GM18907 (cell line): ENCODE results near the gene FBXW12.
"Not testable (repeated sequence)": the region's sequence is repeated elsewhere in the genome, so short reads cannot be mapped to it uniquely, and the experiment has no call there.

Experiments used
- ATAC-seq: cut with Tn5 transposase; IDR thresholded peaks from one replicate; pipeline ENCODE4 v1.9.1; 2021; ENCODE audit warnings: mild to moderate bottlenecking, moderate library complexity; ENCODE audit not compliant: unreplicated experiment

Gene FBXW12, protein sequence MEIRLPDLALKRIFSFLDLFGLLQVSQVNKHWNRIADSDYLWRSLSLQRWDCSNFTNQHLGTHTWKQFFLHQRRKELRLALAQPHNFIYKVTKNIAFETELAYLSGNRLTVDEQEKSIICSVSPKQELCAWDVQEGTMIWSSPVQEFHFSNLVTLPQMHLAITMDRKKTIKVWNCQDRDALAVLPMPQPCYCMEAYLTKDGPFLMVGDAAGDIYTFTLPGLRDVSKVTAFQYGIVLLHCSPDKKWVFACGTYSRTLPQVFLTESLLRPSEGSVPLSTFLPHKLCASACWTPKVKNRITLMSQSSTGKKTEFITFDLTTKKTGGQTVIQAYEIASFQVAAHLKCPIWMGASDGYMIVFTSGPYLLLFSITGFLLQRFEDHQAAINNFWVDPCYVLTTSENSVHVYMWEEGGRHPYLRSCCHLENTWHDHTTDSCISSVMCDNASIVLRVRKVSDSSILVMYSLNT

GRCh38 chr3:48371651-48372376, at the start of gene FBXW12:
Gene FBXW12, plus strand, starts transcription at chr3:48372219. Its CDS starts 549 bp downstream, at chr3:48372768.
- no peak for ATAC-seq

GRCh38 chr3:48331706-48332435, 40.1 kb upstream of the FBXW12 start:
- ATAC-seq, result not testable (repeated sequence)

DNA sequence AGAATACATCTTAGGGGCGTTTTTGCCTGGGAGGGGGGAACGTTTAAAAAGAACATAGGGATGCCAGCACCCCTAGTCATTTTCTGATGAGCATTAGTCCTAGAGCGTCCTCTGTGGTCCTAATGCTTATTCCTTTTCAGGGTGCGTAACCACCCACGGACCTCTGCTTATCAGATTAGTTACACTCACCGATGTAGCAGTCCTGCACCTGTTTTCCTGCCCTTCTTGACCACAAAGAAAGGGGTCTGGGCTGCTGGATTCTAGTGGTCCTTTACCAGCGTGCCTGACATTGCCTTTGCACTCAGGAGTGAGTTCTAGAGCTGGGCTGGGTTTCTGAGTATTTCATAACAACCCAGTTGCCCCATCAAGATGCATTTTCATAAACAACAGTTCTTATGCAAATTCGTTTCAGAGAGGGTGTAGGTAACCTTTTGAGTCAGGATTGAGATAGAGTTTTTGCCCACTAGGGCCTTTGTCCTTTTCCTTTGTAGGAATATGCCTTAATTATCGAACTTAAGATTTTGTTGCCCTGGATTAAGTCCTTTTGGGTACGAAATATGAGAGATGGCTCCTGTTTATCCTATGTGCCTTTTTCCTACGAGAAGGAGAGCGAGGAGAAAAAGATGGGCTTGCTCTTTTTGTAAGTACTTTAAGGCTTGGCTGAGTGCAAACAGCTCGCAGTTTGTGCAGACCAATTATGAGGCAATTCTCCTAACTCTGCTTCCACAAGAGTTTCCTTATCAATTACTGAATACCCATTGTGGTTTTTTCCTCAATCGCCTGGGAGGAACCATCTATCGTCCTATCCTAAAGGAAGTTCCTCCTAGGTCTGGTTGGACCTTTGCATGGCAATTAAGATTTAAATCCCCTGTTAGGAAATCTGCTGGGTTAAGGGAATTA, 38.4 kb upstream of the FBXW12 start, which contains the start of gene SPINK8:
Gene SPINK8 (minus strand): TSS at position 316 of the 900 bp plus-strand sequence. CDS start 5,320 bp downstream, outside the sequence.
- ATAC-seq, result not testable (repeated sequence)

DNA sequence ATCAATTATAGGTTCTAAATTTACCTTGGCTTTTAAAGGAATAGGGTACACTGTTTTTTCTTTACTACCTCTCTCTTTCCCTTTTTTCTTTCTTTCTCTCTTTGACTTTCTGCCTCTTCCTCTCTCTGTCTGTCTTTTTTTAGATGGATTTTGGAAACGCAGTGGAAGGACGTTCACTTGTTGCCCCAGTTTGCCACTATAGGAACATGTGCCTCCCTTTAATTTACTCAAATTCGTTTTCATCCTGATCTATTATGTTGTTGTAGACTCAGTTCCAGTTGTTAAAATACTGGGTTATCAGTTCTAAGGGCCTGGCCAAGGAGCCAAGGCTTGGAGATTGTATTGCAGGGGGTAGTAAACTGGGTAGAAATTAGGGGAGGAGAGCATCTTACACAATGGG, 37.4 kb upstream of the FBXW12 start:
- no peak for ATAC-seq

DNA sequence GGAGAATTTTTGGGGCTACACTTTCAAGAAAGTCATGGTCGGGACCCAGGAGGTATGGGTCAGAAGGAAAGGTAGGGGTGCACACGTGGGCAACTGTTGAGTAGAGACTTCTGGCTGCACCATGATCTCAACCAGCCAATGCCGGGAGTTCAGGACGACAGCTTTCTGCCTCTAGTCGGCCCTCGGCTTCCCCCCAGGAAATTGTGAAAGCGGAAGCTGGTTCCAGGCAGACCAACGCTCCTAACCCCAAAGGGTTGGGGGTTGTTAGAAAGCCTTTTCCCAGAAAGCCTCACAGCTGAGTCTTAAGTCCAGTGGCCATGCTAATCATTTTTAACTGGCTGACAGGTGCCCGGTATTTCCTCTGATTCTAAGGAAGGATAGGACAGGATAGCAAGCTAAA, 36.7 kb upstream of the FBXW12 start:
- ATAC-seq, result not testable (repeated sequence)

- ATAC-seq, result not testable (repeated sequence)
These were observed 34.5 kb upstream of the FBXW12 start for GRCh38 chr3:48337536-48337935.

DNA sequence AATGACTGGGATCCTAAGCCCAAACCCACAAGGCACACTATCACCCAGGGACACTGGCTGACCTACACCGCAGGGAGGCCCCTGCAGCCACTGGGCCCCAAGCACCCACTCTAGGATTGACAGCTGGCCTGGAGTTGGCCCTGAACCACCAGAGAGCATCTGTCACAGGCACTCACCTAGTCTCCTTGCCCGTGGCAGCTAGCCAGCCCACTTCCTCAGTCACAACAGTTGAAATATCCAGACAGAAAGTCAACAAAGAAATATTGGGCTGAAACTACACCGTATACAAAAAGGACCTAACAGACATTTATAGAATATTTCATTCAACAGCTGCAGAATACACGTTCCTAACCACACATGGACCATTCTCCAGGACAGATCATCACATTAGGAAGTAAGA, 33.4 kb upstream of the FBXW12 start:
- no peak for ATAC-seq

- no peak for ATAC-seq
These were observed 28.6 kb upstream of the FBXW12 start for GRCh38 chr3:48343432-48343831.

GRCh38 chr3:48344867-48345507, 27.0 kb upstream of the FBXW12 start:
- no peak for ATAC-seq

DNA sequence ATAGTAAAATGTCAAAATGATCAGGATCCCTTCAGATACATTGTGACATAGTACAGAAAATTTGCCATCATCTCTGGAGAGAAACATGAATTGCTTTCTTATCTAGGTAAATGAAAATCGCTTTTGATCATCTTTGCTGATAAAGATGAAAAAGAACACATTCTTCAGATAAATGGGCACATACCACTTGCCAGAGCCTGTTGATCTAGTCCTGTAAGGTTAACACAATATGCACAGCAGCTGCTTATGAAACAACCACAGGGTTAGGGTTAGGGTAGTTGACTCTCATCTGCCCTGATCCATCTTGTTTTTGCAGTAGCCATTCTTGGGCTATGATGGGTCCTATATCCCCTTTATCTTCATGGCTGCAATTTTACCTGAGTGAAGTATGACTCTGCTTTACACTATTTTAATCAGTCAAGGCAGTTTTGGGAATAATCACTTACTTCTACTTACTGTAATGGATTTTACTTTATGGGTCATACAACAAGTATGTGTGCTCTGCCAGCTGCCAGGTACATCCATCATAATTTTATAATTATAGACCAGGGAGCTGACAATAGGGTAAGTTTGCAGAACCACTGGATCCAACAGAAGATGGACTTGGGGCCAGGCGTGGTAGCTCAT, 26.0 kb upstream of the FBXW12 start:
- no peak for ATAC-seq

DNA sequence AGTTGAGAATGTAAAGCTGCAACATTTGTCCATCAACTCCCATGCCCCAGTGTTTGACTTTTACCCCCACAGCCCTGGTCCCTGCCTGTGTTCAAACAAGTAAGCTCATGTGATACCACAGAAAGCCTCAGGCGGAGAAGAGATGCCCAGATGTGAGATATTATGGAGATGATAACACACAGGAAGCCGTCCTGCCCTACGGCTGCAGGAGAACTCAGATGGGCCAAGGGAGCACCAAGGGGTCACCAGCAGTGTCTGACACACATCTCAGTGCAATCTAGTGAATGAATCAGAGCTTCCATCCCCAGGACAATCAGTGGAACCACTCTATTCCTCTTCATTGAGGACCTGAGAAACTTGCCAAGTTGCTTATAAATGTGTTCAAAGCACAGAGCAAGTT, 24.5 kb upstream of the FBXW12 start:
- ATAC-seq, result no peak

- no peak for ATAC-seq
These were observed 19.5 kb upstream of the FBXW12 start for GRCh38 chr3:48352546-48352945.

GRCh38 chr3:48353987-48354386, 18.0 kb upstream of the FBXW12 start:
- no peak for ATAC-seq

GRCh38 chr3:48356419-48356818, 15.6 kb upstream of the FBXW12 start:
- no peak for ATAC-seq

DNA sequence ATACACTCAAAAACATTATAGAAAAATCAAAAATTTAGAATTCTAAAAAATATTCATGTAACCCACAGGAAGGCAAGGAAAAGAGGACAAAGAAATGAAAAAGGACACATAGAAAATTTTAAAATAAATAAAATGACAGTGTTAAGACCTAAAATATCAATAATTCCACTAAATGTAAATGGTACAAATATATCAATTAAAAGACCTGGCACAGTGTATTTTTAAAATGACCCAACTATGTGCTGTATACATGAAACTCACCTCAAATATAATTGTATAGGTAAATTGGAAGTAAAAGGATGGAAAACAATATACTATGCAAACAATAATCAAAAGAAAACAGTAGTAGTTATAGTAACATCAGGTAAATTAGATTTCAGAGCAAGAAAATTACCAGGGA, 10.1 kb upstream of the FBXW12 start:
- no peak for ATAC-seq

DNA sequence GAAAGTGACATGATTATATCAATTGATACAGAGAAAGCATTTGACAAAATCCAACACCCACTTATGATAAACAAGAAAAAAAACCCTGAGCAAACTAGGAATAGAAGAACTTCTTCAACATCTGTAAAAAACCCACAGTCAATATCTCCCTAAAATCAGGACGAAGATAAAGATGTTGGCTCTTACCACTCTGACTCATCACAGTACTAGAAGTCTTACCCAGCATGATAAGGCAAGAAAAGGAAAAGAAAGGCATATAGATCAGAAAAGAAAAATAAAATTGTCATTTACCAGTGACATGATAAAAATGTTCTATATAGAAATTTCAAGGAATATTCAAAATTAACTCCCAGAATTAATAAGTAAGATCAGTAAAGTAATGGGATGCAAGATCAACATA, 7.2 kb upstream of the FBXW12 start:
- no peak for ATAC-seq

DNA sequence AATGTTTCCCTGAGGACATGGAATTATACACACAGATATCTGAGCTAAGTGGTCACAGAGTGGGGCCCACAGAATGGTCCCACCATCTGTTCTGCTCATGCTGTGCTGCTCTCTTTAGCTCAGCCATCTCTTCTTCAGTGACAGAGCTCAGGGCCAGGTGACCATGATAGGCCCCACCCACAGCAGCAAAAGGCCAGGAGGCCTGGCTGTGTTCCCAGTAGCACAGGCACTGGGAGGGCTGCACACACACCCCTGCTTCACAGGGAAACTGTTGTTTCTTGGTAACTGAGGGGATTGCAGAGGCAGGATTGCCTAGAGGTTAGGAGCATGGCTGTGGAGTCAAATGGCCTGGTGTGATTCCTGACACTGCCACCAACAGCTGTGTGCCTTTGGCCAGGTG, 4.8 kb upstream of the FBXW12 start:
- no peak for ATAC-seq

- no peak for ATAC-seq
These were observed 2.2 kb upstream of the FBXW12 start for GRCh38 chr3:48369693-48370332.

- no peak for ATAC-seq
These were observed 1.7 kb upstream of the FBXW12 start for GRCh38 chr3:48370333-48370713.
